H1 (cell line): ENCODE measurements around the gene CTAGE1. TPM values are rescaled to one million over a fixed set of nuclear protein-coding genes. Genes with fewer than 3 reads are reported as not detected.

Experiments
- CTCF ChIA-PET: fragments of 300-600 bp; sonication (Branson Sonifier 250); formaldehyde crosslinking; loops from one replicate; lab custom pipeline; 2021; ENCODE audit not compliant: partially characterized antibody; lab: Charles Lee
- POLR2A ChIA-PET: fragments of 300-600 bp; sonication (Branson Sonifier 250); formaldehyde crosslinking; loops from one replicate; lab custom pipeline; 2021; ENCODE audit warnings: inconsistent platforms; ENCODE audit not compliant: partially characterized antibody; lab: Charles Lee
- DNase-seq, 2 experiments: peaks; one replicate each; pipeline versions ENCODE4 v3.0.0 to v3.0.0-alpha.2; 2010 to 2022; ENCODE audit warnings: low spot score in 2 of 2, low read depth in 1 of 2, mixed read lengths in 1 of 2
- FAIRE-seq: peaks from 2 replicates; lab custom pipeline; 2011; peaks lifted over from hg19 to GRCh38; lab: Jason Lieb, UNC
- H2AFZ ChIP-seq: 2 replicates; pipeline ENCODE4 v1.8.1; 2012; ENCODE audit warnings: low read length, inconsistent platforms
- H2AK5ac ChIP-seq: 2 replicates; pipeline ENCODE4 v1.6.1; 2013; ENCODE audit warnings: low read depth, low read length
- H2BK120ac ChIP-seq: replicated peaks from 2 replicates; pipeline ENCODE3; 2013; ENCODE audit warnings: low read depth, low read length, inconsistent platforms
- H2BK12ac ChIP-seq: 2 replicates; pipeline ENCODE4 v1.6.1; 2013; ENCODE audit warnings: low read depth, low read length
- H2BK15ac ChIP-seq: 2 replicates; pipeline ENCODE4 v1.6.1; 2013; ENCODE audit warnings: low read length
- H2BK20ac ChIP-seq: 2 replicates; pipeline ENCODE4 v1.6.1; 2013; ENCODE audit warnings: low read length
- H2BK5ac ChIP-seq: 2 replicates; pipeline ENCODE4 v1.6.1; 2013; ENCODE audit warnings: low read depth, low read length
- H3K14ac ChIP-seq: 2 replicates; pipeline ENCODE4 v1.6.1; 2013; ENCODE audit warnings: inconsistent platforms; ENCODE audit not compliant: insufficient read length
- H3K18ac ChIP-seq: 2 replicates; pipeline ENCODE4 v1.6.1; 2013; ENCODE audit warnings: low read length; ENCODE audit errors: extremely low read depth
- H3K23ac ChIP-seq: 2 replicates; pipeline ENCODE4 v1.6.1; 2013; ENCODE audit warnings: inconsistent platforms; ENCODE audit not compliant: insufficient read length
- H3K23me2 ChIP-seq: 2 replicates; pipeline ENCODE4 v1.6.1; 2013; ENCODE audit warnings: low read depth, low read length
- H3K27ac ChIP-seq: 2 replicates; pipeline ENCODE4 v1.6.1; 2011; ENCODE audit warnings: low read depth, low read length, inconsistent platforms
- H3K27me3 ChIP-seq, 4 experiments: replicated peaks in 1 of 4; 1 replicate in 1 of 4; 2 replicates in 3 of 4; pipeline versions ENCODE4 v1.6.1 to v1.8.1; 2011 to 2013; ENCODE audit warnings: low read length in 3 of 4, mild to moderate bottlenecking in 3 of 4, inconsistent platforms in 2 of 4, mixed read lengths in 2 of 4, moderate library complexity in 1 of 4; ENCODE audit not compliant: control insufficient read depth in 3 of 4, insufficient read depth in 3 of 4; ENCODE audit errors: extremely low read depth in 1 of 4
- H3K36me3 ChIP-seq, 4 experiments: 2 replicates each; pipeline versions ENCODE4 v1.6.1 to v1.8.1; 2011 to 2013; ENCODE audit warnings: mild to moderate bottlenecking in 4 of 4, low read length in 3 of 4, moderate library complexity in 2 of 4, control low read depth in 1 of 4, inconsistent platforms in 1 of 4; ENCODE audit not compliant: insufficient read depth in 4 of 4, control insufficient read depth in 2 of 4
- H3K4ac ChIP-seq: replicated peaks from 2 replicates; pipeline ENCODE3; 2013; ENCODE audit warnings: low read length, low read depth, mixed read lengths, inconsistent platforms; ENCODE audit not compliant: insufficient read length
- H3K4me1 ChIP-seq, 4 experiments: replicated peaks in 1 of 4; 1 replicate in 1 of 4; 2 replicates in 3 of 4; pipeline versions ENCODE4 v1.6.1 to v1.8.1; 2011 to 2013; ENCODE audit warnings: low read length in 3 of 4, inconsistent platforms in 2 of 4, mixed read lengths in 1 of 4; ENCODE audit not compliant: insufficient read depth in 4 of 4, control insufficient read depth in 3 of 4
- H3K4me2 ChIP-seq, 2 experiments: 2 replicates each; pipeline versions ENCODE4 v1.6.1 to v1.8.1; 2011 to 2013; ENCODE audit warnings: low read depth in 2 of 2, low read length in 2 of 2, control low read depth in 1 of 2, inconsistent platforms in 1 of 2, mild to moderate bottlenecking in 1 of 2; ENCODE audit not compliant: insufficient read depth in 1 of 2
- H3K4me3 ChIP-seq, 4 experiments: fragments of 200-600, 300-600 bp in 1 of 4; sonication (generic), shearing (Covaris generic), sonication (Bioruptor Twin) in 1 of 4; 2 replicates each; pipeline versions ENCODE4 v1.5.1 to v1.8.1; 2011 to 2016; ENCODE audit warnings: low read length in 4 of 4, low read depth in 3 of 4, control low read depth in 2 of 4, inconsistent platforms in 2 of 4, mild to moderate bottlenecking in 2 of 4, mixed read lengths in 1 of 4, moderate library complexity in 1 of 4; ENCODE audit not compliant: insufficient read depth in 2 of 4; ENCODE audit errors: extremely low read depth in 1 of 4
- H3K56ac ChIP-seq: replicated peaks from 2 replicates; pipeline ENCODE3; 2013; ENCODE audit warnings: low read depth, mild to moderate bottlenecking, mixed read lengths, low read length, inconsistent platforms; ENCODE audit not compliant: insufficient read length
- H3K79me1 ChIP-seq: 2 replicates; pipeline ENCODE4 v1.6.1; 2013; ENCODE audit warnings: low read depth, low read length, control low read depth
- H3K79me2 ChIP-seq, 2 experiments: 2 replicates each; pipeline versions ENCODE4 v1.6.1 to v1.8.1; 2012 to 2013; ENCODE audit warnings: low read length in 2 of 2, mild to moderate bottlenecking in 2 of 2, inconsistent platforms in 1 of 2; ENCODE audit not compliant: insufficient read depth in 2 of 2, control insufficient read depth in 1 of 2
- H3K9ac ChIP-seq, 4 experiments: replicated peaks in 1 of 4; 1 replicate in 1 of 4; 2 replicates in 3 of 4; pipeline versions ENCODE4 v1.6.1 to v1.8.1; 2011 to 2013; ENCODE audit warnings: low read depth in 3 of 4, low read length in 3 of 4, control low read depth in 2 of 4, mild to moderate bottlenecking in 2 of 4, moderate library complexity in 2 of 4, inconsistent platforms in 1 of 4; ENCODE audit errors: extremely low read depth in 1 of 4
- H3K9me3 ChIP-seq, 2 experiments: 2 replicates each; pipeline versions ENCODE4 v1.6.1 to v1.8.1; 2012 to 2013; ENCODE audit warnings: mild to moderate bottlenecking in 2 of 2, moderate library complexity in 2 of 2, control low read depth in 1 of 2, inconsistent platforms in 1 of 2, low read depth in 1 of 2, low read length in 1 of 2, mixed read lengths in 1 of 2; ENCODE audit not compliant: insufficient read depth in 2 of 2
- H4K20me1 ChIP-seq, 2 experiments: replicated peaks in 1 of 2; 2 replicates each; pipeline versions ENCODE3 to v1.8.1; 2011 to 2013; ENCODE audit warnings: inconsistent platforms in 2 of 2, low read length in 2 of 2, mild to moderate bottlenecking in 1 of 2; ENCODE audit not compliant: insufficient read depth in 2 of 2, control insufficient read depth in 1 of 2
- H4K5ac ChIP-seq: 2 replicates; pipeline ENCODE4 v1.6.1; 2013; ENCODE audit warnings: low read length, low read depth, mixed read lengths, inconsistent platforms; ENCODE audit not compliant: insufficient read length
- H4K8ac ChIP-seq: 2 replicates; pipeline ENCODE4 v1.8.0; 2013; ENCODE audit warnings: mild to moderate bottlenecking, moderate library complexity, low read length, inconsistent platforms; ENCODE audit not compliant: insufficient read depth; ENCODE audit errors: extremely low read depth
- H4K91ac ChIP-seq: replicated peaks from 2 replicates; pipeline ENCODE3; 2013; ENCODE audit warnings: low read length, mixed read lengths, inconsistent platforms; ENCODE audit not compliant: insufficient read length
- CHD1 ChIP-seq: IDR thresholded peaks from 2 replicates; pipeline ENCODE4 v1.6.1; 2012; ENCODE audit warnings: low read depth, low read length, improper control_type of control experiment
- CHD2 ChIP-seq: IDR thresholded peaks from 2 replicates; pipeline ENCODE4 v1.6.1; 2012; ENCODE audit warnings: low read length, improper control_type of control experiment
- SIX5 ChIP-seq: IDR thresholded peaks from 2 replicates; pipeline ENCODE4 v1.6.1; 2011; ENCODE audit warnings: mild to moderate bottlenecking, low read depth, low read length
- SP4 ChIP-seq: IDR thresholded peaks from 2 replicates; pipeline ENCODE4 v1.6.1; 2012; ENCODE audit warnings: low read length, inconsistent platforms
- TBP ChIP-seq: IDR thresholded peaks from 2 replicates; pipeline ENCODE4 v1.6.1; 2011; ENCODE audit warnings: low read depth, low read length, improper control_type of control experiment
- USF2 ChIP-seq: IDR thresholded peaks from 2 replicates; pipeline ENCODE4 v1.6.1; 2011; ENCODE audit warnings: low read length, improper control_type of control experiment
- YY1 ChIP-seq: IDR thresholded peaks from 2 replicates; pipeline ENCODE4 v1.6.1; 2011; ENCODE audit warnings: low read depth, mild to moderate bottlenecking, low read length
- WGBS, 2 experiments: shearing (Covaris generic) in 1 of 2; methylation state at CpG; one replicate each; pipeline versions ENCODE4 v1.1.6 to v1.1.7; 2013 to 2015; ENCODE audit warnings: low lambda C conversion rate in 2 of 2, mixed read lengths in 2 of 2, inconsistent platforms in 1 of 2, low coverage in 1 of 2, missing lambda C conversion rate in 1 of 2; ENCODE audit not compliant: insufficient replicate concordance in 2 of 2, insufficient coverage in 1 of 2, insufficient read length in 1 of 2; ENCODE audit errors: extremely low coverage in 1 of 2, missing lambda C conversion rate in 1 of 2; 5-methylcytosine and 5-hydroxymethylcytosine counted together
- polyA plus RNA-seq, 7 experiments: library from polyadenylated mRNA; depleted of rRNA in 3 of 7; stranded (reverse) in 5 of 7; unstranded in 2 of 7; fragments of >200 nt in 5 of 7; fragments of 200-250 nt in 2 of 7; gene quantifications; 1 replicate in 5 of 7; 2 replicates in 1 of 7; 4 replicates in 1 of 7; pipeline versions ENCODE4 v1.2.1 to v1.2.3, GENCODE V29; 2011 to 2013; ENCODE audit warnings: missing spikeins in 2 of 7, mixed read lengths in 2 of 7
- total RNA-seq: library from RNA; stranded (reverse); fragmentation: NEBNext Ultra II Directional; extraction: Animal tissue kit (Norgen Biotek cat#: 25700); gene quantifications from 2 replicates; pipeline ENCODE4 v1.2.1, GENCODE V29; 2021

Gene CTAGE1
- total and polyA plus RNA-seq, 2 of the 8 experiments (the other 6 are each of a cell fraction or from before 2014, with no cell fraction given): not detected

- no peak overlapping the region for H2BK20ac ChIP-seq
- H2BK15ac ChIP-seq: no peak overlapping the region
- H2BK5ac ChIP-seq: no peak overlapping the region
- no peak overlapping the region for H3K27ac ChIP-seq
- DNase-seq (no peak), FAIRE-seq (no peak)
- no peaks in the 10 kb centered on the region for H3K79me1 ChIP-seq
- H3K4me2 ChIP-seq: no peak overlapping the region
- no peak overlapping the region for H3K9ac ChIP-seq
- CTCF ChIA-PET: interaction anchor here (0.6 to 2.4 kb wide), 3 partner anchors 9 to 252 kb away, joined by 4 to 8 read pairs (median 5); no protein-coding TSS in a partner anchor
- POLR2A ChIA-PET: no interaction called here
- H2AK5ac ChIP-seq: no peak overlapping the region
- no peak overlapping the region for H3K23ac ChIP-seq
- no peak overlapping the region for H3K14ac ChIP-seq
- H3K9me3 ChIP-seq: no peaks in the 10 kb centered on the region
- H4K91ac ChIP-seq: no peak overlapping the region
- no peak overlapping the region for H4K8ac ChIP-seq
- no peak overlapping the region for H2BK12ac ChIP-seq
- no peaks in the 10 kb centered on the region for H3K27me3 ChIP-seq
- no peak overlapping the region for H3K4me3 ChIP-seq
- no peak overlapping the region for H2BK120ac ChIP-seq
- 85% methylated on average over 5 of the region's 5 CpGs; no CpG with 5 or more reads in 1 of the 2 experiments for WGBS, 2 experiments
- no peak overlapping the region for H3K4ac ChIP-seq
- no peak for TF ChIP-seq YY1
- TF ChIP-seq USF2: no peak
- TF ChIP-seq SIX5: no peak
- TF ChIP-seq CHD2: no peak
- TF ChIP-seq SP4: no peak
- TF ChIP-seq TBP: no peak
- no peak for TF ChIP-seq CHD1
- H3K79me2 ChIP-seq: no peaks in the 10 kb centered on the region
- no peak overlapping the region for H4K5ac ChIP-seq
- peaks cover 0 to 9% (median 1%) of the 10 kb centered on the region in 4 experiments; a peak in 3 of 7 replicates for H3K4me1 ChIP-seq
- H4K20me1 ChIP-seq: no peaks in the 10 kb centered on the region
- H3K18ac ChIP-seq: no peak overlapping the region
- H2AFZ ChIP-seq: no peak overlapping the region
- no peak overlapping the region for H3K56ac ChIP-seq
- H3K36me3 ChIP-seq: no peaks in the 10 kb centered on the region
- no peaks in the 10 kb centered on the region for H3K23me2 ChIP-seq
These were observed 35.6 kb upstream of the CTAGE1 start for GRCh38 chr18:22453315-22453714.
